Activated effector memory CD4-positive, alpha-beta T cell treated with anti-CD3 and anti-CD28 coated beads, Interleukin-2, amount 50 U/mL, for 16 hours (primary cell): ENCODE measurements around the gene UNK.
"Not testable (repeated sequence)": the region's sequence is repeated elsewhere in the genome, so short reads cannot be mapped to it uniquely, and the experiment has no call there.

Experiments used
- DNase-seq: peaks from one replicate; pipeline ENCODE4 v3.0.0-alpha.2; 2020

Gene UNK

GRCh38 chr17:75854881-75855309 is 70.3 kb downstream of the UNK start:
- DNase-seq = no peak

GRCh38 chr17:75855310-75856061 is 70.9 kb downstream of the UNK start, which contains the start of gene WBP2:
WBP2 (minus strand) TSS chr17:75855335; CDS start chr17:75855297, 38 bp downstream.
- DNase-seq = peak; percentile 98

GRCh38 chr17:75856062-75856756 is 71.6 kb downstream of the UNK start:
- DNase-seq = no peak

GRCh38 chr17:75859358-75859757 is 74.8 kb downstream of the UNK start:
- DNase-seq = not testable (repeated sequence)

GRCh38 chr17:75861927-75862317 is 77.3 kb downstream of the UNK start:
- DNase-seq = no peak

- DNase-seq = peak; percentile 74
These were observed 79.9 kb downstream of the UNK start for GRCh38 chr17:75864448-75864871.

- not testable (repeated sequence) for DNase-seq
These were observed 80.3 kb downstream of the UNK start for GRCh38 chr17:75864887-75865286.

- DNase-seq = not testable (repeated sequence)
These were observed 81.0 kb downstream of the UNK start for GRCh38 chr17:75865404-75866188.

GRCh38 chr17:75868730-75869281 is 84.2 kb downstream of the UNK start:
- DNase-seq = not testable (repeated sequence)

GRCh38 chr17:75869282-75870141 is 84.9 kb downstream of the UNK start:
- no peak for DNase-seq

GRCh38 chr17:75870228-75870627 is 85.6 kb downstream of the UNK start:
- DNase-seq = not testable (repeated sequence)

- DNase-seq = peak; percentile 86
These were observed 88.1 kb downstream of the UNK start for GRCh38 chr17:75872434-75873351.

- no peak for DNase-seq
These were observed 89.1 kb downstream of the UNK start for GRCh38 chr17:75873587-75874322.

GRCh38 chr17:75874323-75875181 is 89.9 kb downstream of the UNK start:
- no peak for DNase-seq
